Bone marrow (tissue), 2 donors: ENCODE data around the gene KCNJ9.

ENCODE experiments used
- DNase-seq, 2 donors: peaks; one replicate each; lab custom pipeline; 2025; lab: John Stamatoyannopoulos, UW

KCNJ9 gene

DNA sequence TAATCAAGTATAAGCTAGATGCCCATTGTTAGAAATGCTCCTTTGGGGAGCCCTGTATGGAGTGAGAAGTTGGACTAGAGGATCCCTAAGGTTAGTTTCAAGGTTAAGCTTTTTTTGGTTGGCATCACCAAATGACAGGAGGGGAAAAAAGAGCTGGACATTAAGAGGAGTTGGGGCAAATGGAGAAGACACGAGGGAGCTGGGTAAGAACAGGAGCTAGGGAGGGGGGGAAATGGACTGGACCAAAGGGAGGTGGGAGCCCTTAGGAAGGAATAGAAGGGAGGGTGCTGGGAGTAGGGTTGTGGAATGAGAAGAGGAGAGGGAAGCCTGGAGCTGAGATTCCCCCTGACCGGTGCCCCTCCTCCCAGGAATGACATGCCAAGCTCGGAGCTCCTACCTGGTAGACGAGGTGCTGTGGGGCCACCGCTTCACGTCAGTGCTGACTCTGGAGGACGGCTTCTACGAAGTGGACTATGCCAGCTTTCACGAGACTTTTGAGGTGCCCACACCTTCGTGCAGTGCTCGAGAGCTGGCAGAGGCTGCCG, 5.9 kb downstream of the KCNJ9 start:
- no peak for DNase-seq

DNA sequence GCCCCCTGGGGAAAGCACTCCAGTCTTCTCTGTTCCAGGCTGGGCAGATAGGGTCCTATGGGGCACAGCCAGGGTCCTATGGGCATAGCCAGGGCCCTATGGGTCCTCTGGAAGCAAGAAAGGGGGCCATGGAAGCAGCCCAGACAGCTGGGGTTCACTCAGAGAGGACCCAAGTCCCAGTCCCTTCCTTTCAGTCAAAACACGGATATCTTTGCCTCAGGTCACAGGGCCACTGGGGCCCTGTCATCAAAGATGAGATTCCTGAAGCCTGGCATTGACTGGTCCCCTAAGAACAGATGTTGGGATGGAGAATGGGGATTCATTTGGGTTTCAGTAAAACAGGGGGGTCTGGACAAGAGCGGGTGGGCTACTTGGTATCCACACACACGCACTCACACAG, 8.5 kb downstream of the KCNJ9 start:
- DNase-seq = no peak

DNA sequence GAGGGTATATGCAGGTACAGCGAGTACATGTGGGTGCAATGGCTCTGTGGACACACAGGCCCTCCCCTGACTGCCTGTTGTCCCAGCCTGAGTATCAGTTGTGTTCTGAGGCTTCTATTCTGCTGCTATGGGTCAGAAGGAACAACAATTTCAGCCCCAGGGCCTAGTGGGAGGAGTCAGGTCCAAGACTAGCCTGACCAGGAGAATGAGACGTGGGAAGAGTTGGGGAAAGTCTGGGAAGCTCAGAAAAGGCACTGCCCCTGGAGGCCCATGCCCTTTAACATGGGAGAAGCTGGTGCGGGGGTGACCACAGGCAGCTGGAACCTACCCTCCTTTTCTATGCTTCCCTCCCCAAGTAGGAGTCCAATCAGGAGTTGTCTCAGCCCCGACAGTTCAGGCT, 9.4 kb downstream of the KCNJ9 start:
- no peak for DNase-seq

DNA sequence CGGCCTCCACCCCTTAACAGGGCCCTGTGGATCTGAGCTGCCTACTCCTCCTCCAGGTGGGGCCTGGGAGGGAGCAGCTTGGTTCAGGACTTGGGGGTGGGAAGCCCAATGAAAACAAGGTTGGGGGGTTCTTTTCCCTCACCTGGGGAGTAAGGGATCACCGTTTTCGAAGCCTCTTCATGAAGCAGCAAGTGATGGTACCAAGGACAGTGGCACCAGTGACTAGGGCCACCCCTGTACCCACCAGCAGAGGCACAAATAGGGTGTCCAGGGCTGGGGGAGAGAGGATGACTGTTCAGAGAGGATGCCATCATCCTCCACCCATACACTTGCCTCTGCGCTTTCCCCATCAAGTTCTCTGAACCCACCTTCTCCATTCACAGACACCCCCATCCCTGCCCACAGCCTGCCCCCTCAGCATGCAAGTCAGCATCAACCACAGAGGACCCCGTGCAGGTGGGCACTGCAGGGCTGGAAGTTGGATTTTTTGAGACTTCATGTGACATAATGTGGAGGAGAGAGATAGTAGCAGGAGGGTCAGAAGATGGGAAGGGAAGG, 10.4 kb downstream of the KCNJ9 start:
- no peak for DNase-seq

DNA sequence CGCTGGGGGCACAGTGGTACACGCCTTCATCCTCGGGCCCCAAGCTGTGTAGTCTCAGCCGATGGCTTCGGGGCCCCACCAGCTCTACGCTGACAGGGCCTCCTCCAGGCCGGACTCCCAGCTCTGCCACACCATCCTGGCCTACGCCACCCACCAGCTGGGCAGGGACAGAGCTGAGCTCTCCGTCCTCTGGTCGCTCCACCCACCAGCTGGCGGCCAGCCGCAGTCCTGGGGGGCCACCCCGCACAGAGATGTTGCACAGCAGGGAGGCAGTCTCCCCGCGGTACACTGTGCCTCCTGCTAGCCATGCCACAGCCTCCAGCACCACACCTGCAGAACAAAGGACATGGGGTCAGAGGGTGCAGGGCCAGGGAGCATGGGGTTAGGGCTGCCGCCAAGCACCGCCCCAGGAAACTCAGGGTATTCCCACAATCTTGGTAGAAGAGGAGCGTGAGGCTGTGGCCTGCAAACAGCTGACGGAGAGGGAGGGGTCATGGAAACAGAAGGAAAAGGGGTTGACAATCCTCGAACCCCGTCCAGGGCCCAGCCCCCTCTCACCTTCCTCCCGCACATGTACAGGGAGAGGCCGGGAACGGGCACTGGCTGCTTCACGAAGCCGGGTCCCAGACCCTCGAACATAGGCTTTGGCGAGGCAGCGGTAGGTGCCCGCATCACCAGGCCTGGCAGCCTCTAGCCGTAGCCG, 11.2 kb downstream of the KCNJ9 start:
- no peak for DNase-seq

DNA sequence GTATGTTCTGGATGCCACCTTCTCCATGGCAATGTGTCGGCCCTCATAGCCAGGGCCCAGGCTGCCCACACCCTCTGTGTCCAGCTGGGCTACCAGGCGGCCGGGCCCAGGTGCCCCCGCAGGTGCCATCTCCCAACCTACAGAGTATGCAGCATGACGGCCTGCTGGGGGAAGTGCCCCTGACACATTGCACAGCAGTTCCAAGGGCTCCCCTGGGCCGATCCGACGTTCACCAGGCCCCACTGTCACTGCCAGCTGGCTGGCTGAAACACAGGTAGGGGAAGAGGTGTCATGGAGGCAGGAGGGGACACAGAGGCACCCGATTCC, 11.7 kb downstream of the KCNJ9 start:
- DNase-seq = no peak

DNA sequence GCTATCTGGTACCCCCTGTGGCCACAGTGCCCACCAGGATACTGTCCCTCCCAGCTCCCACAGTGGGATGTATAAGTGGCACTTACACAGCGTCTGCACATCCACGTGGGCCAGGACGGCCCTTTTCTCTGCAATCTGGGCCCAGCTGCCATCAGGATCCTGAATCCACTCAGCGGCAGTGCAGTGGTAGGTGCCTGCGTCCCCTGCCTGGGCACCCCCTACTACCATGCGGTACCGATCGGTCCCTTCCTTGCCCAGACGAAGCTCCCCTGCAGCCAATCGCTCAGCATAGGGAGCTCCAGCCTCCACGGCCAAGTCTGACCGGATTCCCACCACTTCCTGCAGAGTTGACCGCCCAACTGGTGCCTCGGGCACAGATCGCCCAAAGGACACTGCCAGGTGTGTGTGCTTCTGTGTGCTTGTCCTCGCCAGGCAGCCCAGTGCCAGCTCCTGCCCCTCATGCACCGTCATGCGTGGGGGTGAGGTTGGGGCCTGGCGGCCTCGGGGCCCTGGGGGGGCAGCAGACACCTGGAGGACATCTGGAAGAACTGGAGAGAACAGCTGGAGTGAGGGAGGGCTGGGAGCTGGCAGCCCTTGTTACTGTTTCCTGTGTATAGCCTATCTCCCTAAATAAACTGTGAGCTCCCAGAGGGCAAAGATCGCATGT, 12.4 kb downstream of the KCNJ9 start:
- DNase-seq = no peak

DNA sequence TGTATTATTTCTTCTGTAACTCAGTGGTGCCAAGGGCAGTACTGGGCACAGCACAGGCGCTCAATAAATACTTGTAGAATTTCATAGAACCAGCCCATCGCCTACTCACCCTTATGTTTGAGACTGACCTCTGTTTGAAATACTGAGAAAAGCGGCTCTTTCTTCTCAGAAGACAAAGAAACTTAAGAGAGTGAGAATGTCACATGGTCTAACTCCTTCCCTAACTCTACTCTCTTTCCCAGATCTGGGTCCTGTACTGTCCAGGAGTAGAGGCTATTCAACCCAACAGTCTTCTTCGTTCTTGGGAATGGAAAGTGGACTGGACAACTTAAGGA, 12.9 kb downstream of the KCNJ9 start:
- DNase-seq = no peak

DNA sequence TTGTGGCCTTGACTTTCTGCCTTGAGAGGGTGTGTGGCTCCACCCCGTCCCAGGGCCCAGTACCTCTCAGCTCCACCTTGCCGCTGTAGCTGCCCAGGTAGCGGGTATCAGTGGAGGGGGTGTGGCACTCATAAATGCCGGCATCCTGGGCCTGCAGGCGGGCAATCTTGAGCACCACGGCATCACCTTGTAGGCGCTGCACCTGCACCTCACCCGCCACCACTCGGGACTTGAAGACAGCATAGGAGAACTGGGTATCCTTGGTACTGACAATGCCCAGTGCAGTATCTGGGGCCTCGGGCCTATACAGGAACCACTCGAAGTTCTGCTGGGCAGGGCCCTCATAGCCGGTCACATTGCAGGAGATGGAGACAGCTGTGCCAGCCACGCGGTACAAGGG, 13.5 kb downstream of the KCNJ9 start:
- no peak for DNase-seq

DNA sequence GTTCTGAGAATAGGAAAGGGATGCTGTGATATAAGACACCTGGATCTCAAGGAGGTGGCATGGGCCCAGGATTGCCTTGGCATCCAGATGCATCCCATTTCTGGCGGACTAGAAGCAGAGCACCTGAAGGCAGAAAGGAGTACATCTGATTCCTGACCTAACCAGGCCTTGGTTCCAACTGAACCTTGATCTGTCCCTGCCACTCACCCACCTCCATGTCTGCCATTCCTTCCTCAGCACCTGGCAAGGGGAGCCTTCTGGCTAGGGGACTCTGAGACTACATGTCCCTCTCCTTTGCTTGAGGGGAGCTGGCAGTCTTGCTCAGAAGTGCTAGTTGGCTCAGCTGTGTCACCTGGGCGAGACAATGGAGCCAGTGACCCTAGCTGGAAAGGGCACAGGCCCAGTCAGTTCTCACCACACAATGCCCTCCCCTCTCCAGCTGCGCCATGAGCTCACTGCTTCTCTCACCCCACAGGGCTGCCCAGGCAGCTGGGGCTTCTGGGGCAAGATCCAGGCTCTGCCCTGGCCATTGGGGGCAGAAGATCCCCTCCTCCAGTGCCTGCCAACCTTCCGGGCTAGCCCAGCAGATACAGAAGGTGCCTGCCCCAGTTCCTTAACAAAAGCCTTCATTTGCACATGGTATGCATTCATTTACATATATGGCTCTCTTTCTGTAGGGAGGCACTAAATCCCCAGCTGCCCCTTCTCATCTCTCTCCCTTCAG, 14.2 kb downstream of the KCNJ9 start:
- no peak for DNase-seq

DNA sequence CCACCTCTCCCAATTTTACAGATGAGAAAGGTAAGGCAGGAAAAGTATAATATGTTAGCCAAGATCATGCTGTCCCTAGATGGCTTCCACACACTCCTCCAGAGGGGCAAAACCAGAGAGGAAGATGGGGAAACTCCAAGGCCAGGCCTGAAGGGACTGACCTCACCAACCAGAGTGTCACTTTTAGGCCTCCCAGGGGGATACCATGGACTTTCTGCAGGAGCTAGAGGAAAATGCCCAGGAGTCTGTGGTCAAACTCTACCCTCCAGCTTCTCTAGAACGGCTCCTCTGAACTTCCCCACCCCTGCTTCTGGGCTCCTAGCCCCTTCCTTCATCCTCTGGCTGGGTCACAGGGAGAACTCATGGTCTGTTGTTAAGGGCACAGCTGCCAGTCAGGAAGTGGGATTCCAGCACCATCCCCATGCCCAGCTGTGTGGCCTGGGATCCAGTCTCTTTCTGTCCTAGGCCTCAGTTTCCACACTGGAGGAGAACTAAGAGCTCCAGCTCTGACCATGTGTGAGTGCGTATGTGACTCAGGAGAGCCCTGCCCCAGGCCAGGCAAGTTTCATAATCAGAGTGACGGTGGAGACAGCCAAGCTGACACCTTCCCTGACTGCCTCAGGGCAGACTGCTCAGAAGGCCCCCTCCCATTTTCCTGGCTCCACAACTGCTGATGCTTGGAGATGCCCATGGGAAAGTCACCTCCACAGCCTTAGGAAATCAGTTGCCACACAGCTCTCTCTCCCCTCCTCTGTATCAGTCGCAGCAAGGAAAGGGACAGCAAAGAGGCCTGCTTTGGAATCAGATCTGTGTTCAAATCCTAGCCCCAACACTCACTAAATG, 15.2 kb downstream of the KCNJ9 start:
- DNase-seq = no peak

DNA sequence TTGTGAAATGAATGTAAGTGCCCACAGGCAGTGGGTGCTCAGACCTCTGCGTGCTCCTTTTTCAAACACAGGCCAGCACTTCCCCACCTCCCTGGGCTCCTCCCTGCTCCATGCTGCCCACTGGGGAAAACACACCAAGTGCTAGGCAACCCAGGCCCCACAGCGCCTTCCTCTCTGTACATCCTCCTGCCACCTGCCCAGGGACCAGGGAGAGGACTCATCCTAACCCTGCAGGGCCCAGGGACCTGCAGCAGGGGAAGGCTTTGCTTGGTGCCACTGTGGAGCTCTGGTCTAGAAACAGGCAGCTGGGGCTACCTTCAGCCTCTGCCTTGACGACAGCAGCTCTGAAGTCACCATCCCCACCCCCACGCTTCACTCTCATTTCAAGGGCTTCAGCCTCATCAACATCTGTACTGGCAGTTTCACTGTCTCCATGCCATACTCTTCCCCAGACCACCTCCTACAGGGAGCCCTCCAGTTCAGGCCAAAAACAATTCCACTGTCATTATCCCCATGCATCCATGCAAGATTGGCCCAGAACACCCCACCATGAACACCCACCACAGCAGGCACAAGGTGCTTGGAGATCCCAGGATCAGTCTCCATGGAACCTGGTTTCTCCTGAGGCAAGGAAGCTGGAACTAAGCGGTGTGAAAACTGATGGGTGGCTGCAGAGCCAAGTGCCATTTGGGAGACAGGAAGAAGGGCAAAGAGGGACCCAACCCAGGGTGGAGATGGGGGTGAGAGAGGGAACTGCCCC, 16.0 kb downstream of the KCNJ9 start:
- no peak for DNase-seq

DNA sequence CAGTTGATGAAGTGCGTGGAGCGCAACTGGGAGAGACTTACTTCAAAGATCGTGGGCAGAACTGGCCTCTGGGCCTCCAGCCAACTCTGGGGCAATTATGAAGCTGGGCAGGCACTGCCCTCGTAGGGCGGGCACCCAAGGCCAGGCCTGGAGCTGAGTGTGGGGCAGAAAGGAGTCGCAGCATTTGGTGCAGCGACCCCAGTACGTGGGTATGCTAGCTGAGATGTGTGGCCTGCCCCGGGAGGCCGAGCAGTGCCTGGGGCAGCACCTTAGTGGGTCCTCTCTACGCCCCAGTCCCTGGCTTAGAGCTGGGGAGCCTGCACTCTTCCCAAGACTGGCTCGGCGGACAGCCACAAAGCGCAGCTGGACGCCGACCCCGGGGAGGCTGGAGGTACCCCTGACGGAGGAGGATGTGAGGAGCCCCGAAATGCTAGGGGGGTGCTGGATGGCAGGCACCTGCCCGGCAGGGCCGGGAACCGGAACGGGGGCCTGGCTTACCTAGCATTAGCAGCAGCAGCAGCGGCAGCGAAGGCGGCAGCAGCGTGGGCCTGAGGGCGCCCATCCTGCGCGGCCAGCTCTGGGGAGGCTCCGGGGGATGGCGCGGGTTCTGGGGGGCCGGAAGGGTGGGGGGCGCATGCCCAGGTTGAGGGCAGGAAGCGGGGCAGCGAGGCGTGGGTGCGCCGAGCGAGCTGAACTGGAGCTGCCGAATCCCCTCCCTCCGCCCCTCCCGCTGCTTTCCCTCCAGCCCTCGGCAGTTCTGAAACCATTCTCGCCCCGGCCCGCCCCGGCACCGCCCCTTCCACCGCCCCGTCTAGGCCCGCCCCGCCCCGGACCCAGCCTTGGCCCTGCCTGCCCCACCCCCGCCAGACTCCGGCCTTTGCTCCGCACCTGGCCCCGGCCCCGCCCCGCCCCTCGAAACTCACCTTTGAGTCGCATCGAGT, 16.8 kb downstream of the KCNJ9 start, which contains the start of gene IGSF8:
IGSF8 (minus strand) TSS at position 709 of the 941 bp plus-strand sequence; CDS start at position 562, 147 bp downstream.
- peak; percentile 76 to 97 for DNase-seq

DNA sequence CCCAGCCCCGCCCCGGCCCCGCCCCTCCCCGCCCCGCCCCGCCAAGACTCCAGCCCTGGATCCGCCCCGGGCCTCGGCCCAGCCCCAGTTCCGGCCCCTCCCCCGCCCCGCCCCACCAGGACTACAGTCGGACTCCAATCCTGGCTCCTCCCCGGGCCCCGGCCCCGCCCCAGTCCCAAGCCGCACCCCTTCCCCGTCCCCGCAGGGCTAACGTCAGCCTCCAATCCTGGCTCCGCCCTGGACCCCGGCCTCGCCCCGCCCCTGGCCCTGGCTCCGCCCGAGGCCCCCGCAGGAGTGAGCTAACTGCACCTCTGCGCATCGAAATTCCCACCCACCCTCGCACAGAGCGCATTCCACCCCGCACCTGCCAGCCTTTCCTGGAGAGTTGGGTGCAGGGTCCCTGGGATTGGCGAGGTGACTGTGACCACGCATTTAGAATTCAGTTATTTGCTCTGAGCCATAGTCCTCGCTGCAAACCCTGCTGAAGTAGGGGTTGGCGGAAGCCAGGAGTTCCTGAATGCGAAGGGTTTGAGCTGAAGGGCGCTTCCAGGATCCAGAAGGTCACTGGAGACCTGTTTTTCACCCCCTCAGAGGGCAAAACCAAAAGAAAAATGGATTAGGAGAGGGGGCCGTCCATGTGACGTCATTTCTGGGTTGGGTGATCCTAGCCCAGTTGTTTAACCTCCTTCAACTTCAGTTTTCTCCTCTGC, 17.7 kb downstream of the KCNJ9 start:
- peak; percentile 90 to 97 for DNase-seq

DNA sequence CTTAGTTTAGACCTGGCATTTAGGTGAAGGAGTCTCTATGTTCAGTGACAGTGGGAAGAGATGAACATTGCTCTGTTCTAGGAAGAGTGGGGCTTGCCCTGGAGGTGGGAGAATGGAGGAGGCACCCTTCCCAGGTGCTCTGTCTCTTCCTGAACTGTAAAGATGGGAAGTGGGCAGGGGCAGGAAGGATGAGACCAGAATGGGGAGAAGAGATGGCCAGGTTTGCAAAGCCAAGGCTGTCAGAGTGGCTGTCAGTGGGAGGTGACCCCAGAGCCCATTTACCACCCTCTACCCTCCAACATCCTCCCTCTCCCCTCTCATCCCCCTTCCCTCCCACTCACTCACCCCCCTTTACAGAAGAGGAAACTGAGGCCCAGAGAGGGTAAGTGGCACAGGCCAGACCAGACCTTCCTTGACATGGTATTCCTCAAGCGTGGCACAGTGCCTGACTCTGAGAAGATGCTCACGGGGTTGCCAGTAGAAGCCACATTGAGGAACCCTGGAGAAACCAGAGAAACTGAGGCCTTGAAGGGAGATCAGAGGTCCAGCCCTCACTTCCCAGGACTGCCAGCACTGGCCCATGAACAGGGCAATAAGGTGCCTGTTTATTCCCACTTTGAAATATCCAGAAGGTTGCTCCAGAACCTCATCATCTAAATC, 18.5 kb downstream of the KCNJ9 start:
- no peak for DNase-seq

DNA sequence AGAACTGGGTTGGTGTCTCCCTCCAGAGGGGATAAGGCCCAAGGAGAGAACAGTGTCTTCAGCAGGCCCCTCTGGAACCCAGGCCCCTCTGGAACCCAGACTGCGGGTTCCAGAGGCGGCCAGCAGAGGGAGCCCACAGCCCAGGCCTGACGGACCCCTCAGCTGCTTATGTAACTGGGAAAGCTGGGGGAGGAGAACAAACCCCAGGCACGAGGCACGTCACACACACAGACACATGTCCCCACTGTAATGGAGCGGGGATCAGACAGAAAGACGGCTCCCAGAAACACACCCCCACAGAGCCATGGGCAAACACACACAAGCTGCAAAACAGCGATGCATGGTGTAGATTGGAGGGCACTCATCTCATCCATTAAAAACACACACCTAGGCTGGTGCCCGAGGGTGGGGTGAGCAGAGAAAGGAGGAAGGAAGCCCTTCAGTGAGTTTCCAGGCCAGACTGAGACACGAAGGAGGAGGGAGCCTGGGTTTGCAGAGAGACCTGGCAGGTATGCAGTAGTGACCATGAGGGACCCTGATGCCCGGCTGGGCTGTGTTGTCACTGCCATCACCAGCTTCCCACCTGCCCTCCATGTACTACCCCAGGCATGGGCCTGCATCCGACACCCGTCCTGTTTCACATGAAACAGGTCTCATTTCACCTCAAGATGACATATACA, 19.8 kb downstream of the KCNJ9 start:
- DNase-seq = peak; percentile 13 to 76

DNA sequence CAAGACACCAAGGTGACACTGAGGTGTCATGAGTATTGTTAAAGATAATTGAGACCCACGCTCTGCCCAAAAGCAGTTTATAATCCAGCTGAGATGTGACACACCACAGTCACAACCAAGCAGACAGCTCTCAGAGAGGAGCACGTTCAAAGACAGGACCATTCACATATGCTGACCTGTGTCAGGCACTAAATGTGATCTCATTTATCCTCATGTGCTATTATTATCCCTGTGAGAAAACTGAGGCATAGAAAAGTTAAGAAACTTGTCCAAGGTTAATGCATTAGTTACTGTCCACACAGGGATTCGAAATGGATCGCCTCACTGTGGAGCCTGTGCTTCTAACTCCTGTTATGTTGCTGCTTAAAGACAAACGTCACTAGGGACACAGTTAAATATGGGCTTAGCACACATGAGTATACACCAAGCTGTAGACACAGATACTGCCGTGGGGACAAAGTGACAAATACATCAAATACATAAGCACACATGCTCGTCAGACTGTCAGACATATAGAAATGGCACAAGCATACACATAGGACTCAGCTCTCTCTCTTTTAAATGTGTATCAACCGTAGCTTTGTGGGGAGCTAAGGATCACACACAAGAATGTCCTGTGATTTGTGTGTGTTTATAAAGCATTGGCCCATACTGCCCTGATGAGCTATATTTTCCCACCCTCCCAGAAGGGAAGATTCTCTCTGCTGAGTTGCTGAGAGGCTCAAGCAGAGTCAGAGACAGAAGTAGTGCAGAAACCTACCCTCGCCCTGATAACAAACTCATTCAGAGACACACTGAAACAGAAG, 20.6 kb downstream of the KCNJ9 start:
- DNase-seq = no peak
